ENCODE measurements around the gene THAP4. TPM values are rescaled to one million over a fixed set of nuclear protein-coding genes. Genes with fewer than 3 reads are reported as not detected.

The THAP4 gene
- total RNA-seq, 1 donor from 2014 or later = 61.0 TPM

GRCh38 chr2:241601841-241602240 lies 35.1 kb downstream of the THAP4 start:
- no peak for DNase-seq (ENCODE audit: low spot score, unreplicated experiment)
- no peak for TF ChIP-seq CTCF (IDR thresholded peaks at IDR 0.05; ENCODE audit: unreplicated experiment)
- H3K4me1 Mint-ChIP-seq (ENCODE audit: low read depth) = no peaks in the 10 kb centered on the region
- peaks cover 14% of the 10 kb centered on the region for H3K36me3 Mint-ChIP-seq (ENCODE audit: insufficient read depth)
- H3K27ac Mint-ChIP-seq = no peak overlapping the region
- no peaks in the 10 kb centered on the region for H3K9me3 Mint-ChIP-seq (ENCODE audit: low read depth)
- no peaks in the 10 kb centered on the region for H3K27me3 Mint-ChIP-seq
- no peak overlapping the region for H3K4me3 Mint-ChIP-seq (ENCODE audit: low read depth)

GRCh38 chr2:241599615-241600014 lies 37.3 kb downstream of the THAP4 start:
- Mint-ChIP-seq H3K36me3 (ENCODE audit: insufficient read depth) (peaks cover 14% of the 10 kb centered on the region), H3K27ac (no peak overlapping the region), H3K4me1 (ENCODE audit: low read depth) (no peaks in the 10 kb centered on the region), H3K9me3 (ENCODE audit: low read depth) (no peaks in the 10 kb centered on the region), H3K4me3 (ENCODE audit: low read depth) (no peak overlapping the region), H3K27me3 (no peaks in the 10 kb centered on the region)
- DNase-seq (ENCODE audit: low spot score, unreplicated experiment) = no peak
- no peak for TF ChIP-seq CTCF (IDR thresholded peaks at IDR 0.05; ENCODE audit: unreplicated experiment)

- no peak for DNase-seq (ENCODE audit: low spot score, unreplicated experiment)
- Mint-ChIP-seq H3K36me3 (ENCODE audit: insufficient read depth) (peaks cover 18% of the 10 kb centered on the region), H3K27ac (no peak overlapping the region), H3K9me3 (ENCODE audit: low read depth) (no peaks in the 10 kb centered on the region), H3K4me1 (ENCODE audit: low read depth) (no peaks in the 10 kb centered on the region), H3K27me3 (no peaks in the 10 kb centered on the region), H3K4me3 (ENCODE audit: low read depth) (no peak overlapping the region)
- peak; percentile 48 for TF ChIP-seq CTCF (IDR thresholded peaks at IDR 0.05; ENCODE audit: unreplicated experiment)
Observed at GRCh38 chr2:241598487-241598886, 38.5 kb downstream of the THAP4 start.

- H3K9me3 Mint-ChIP-seq (ENCODE audit: low read depth) = no peaks in the 10 kb centered on the region
- no peak for TF ChIP-seq CTCF (IDR thresholded peaks at IDR 0.05; ENCODE audit: unreplicated experiment)
- H3K36me3 Mint-ChIP-seq (ENCODE audit: insufficient read depth) = peaks cover 17% of the 10 kb centered on the region
- DNase-seq (ENCODE audit: low spot score, unreplicated experiment) = no peak
- no peak overlapping the region for H3K4me3 Mint-ChIP-seq (ENCODE audit: low read depth)
- no peaks in the 10 kb centered on the region for H3K4me1 Mint-ChIP-seq (ENCODE audit: low read depth)
- H3K27ac Mint-ChIP-seq = no peak overlapping the region
- no peaks in the 10 kb centered on the region for H3K27me3 Mint-ChIP-seq
Observed at GRCh38 chr2:241598061-241598460, 38.9 kb downstream of the THAP4 start.

- no peak for TF ChIP-seq CTCF (IDR thresholded peaks at IDR 0.05; ENCODE audit: unreplicated experiment)
- Mint-ChIP-seq H3K9me3 (ENCODE audit: low read depth) (no peaks in the 10 kb centered on the region), H3K4me3 (ENCODE audit: low read depth) (no peak overlapping the region), H3K27ac (peak overlapping the region; percentile 41), H3K4me1 (ENCODE audit: low read depth) (no peaks in the 10 kb centered on the region), H3K36me3 (ENCODE audit: insufficient read depth) (peaks cover 17% of the 10 kb centered on the region), H3K27me3 (no peaks in the 10 kb centered on the region)
- no peak for DNase-seq (ENCODE audit: low spot score, unreplicated experiment)
Observed at GRCh38 chr2:241597561-241597960, 39.4 kb downstream of the THAP4 start.
